ENCODE results near the gene CRB1. TPM values are rescaled to one million over a fixed set of nuclear protein-coding genes. Genes with fewer than 3 reads are reported as not detected.
"Not testable (repeated sequence)": the region's sequence is repeated elsewhere in the genome, so short reads cannot be mapped to it uniquely, and the experiment has no call there.

Gene CRB1
- total RNA-seq, 1 donor from 2014 or later, result 0.16 TPM

GRCh38 chr1:197390856-197391255 lies 122.8 kb downstream of the CRB1 start:
- ATAC-seq, result no peak
- intact Hi-C loops (cut with DNase I), result no loop called here

DNA sequence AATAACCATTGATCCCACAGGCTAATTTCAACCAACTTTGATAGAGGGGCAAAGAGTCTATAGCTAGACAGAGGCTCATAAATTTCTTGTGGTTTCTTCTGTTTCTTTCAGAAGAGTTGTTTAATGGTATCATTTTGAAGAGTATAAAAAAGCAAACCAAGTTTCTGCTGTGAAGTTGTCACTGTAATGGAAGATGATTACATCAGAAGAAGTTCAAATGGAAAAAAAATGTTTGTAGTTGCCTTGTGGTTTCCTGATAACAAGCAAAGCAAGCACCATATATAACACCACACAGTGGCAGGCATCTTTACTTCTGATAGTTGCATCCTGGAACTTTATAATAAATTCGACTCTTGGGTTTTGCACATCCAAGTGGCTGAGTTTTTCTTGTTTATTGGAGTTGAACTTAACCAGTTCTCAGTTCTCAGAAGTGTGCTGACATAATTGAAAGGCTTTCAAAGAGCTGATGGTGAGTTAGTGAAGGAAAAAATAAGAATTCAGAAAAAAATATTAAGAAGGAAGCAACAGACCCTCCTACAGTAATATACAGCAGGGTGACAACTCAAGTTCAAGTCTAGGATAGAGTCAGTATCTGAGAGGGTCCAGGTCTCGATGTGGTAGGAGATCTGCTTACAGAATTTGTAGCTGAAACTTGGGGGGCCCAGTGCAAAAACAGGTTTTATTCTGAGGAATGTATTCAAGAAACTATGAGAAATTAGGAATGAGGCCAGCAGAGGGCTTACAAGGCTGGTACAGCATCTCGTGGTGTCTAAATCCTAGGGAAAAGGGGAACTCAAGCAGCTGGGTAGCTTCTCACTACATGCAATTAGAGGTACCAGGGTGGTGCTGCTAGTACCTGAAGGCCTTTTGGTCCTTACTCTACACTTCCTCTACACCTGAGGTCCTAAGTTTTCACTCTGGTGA lies 123.5 kb downstream of the CRB1 start:
- DNase-seq (ENCODE audit: missing footprints) (no peak), ATAC-seq (no peak)
- intact Hi-C loops (cut with DNase I), result no loop called here

More at GRCh38 chr1:197390856-197391255, 122.8 kb downstream of the CRB1 start:
- no peak for DNase-seq (ENCODE audit: missing footprints)

GRCh38 chr1:197392541-197392940 lies 124.5 kb downstream of the CRB1 start:
- DNase-seq (ENCODE audit: missing footprints) (no peak), ATAC-seq (no peak)
- intact Hi-C loops (cut with DNase I), result no loop called here

- ATAC-seq (no peak), DNase-seq (ENCODE audit: missing footprints) (no peak)
- intact Hi-C loops (cut with DNase I), result no loop called here
Measured at GRCh38 chr1:197393105-197393504, 125.1 kb downstream of the CRB1 start.

GRCh38 chr1:197393772-197394171 lies 125.7 kb downstream of the CRB1 start:
- intact Hi-C loops (cut with DNase I), result no loop called here
- DNase-seq (ENCODE audit: missing footprints) (no peak), ATAC-seq (no peak)

- ATAC-seq (no peak), DNase-seq (ENCODE audit: missing footprints) (no peak)
- intact Hi-C loops (cut with DNase I), result no loop called here
Measured at GRCh38 chr1:197394831-197395608, 127.0 kb downstream of the CRB1 start.

DNA sequence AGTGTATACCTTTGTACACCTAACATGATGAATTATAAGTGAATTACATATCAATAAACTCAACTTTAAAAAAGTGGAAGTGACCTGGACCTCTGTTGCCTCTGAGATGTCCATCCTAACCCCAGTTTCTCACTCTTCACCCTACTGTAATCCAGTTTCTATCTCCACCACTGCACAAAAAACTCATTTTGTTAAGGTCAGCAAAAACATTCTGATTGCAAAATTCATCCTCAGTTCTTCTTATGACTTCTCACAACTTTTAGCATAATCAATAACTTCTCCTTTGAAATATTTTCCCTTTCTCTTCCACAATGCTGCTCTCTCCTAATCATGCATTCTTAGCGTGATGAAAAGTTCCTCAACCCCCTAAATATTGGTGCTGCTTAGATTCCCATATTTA lies 129.8 kb downstream of the CRB1 start:
- DNase-seq (ENCODE audit: missing footprints), result no peak
- intact Hi-C loops (cut with DNase I), result no loop called here
- no peak for ATAC-seq

GRCh38 chr1:197399755-197400521 lies 131.9 kb downstream of the CRB1 start:
- DNase-seq (ENCODE audit: missing footprints), result no peak
- intact Hi-C loops (cut with DNase I), result no loop called here
- ATAC-seq, result no peak

- intact Hi-C loops (cut with DNase I), result no loop called here
- ATAC-seq, result no peak
- DNase-seq (ENCODE audit: missing footprints), result no peak
Measured at GRCh38 chr1:197400522-197400902, 132.5 kb downstream of the CRB1 start.

- DNase-seq (ENCODE audit: missing footprints), result no peak
- intact Hi-C loops (cut with DNase I), result no loop called here
- ATAC-seq, result no peak
Measured at GRCh38 chr1:197402189-197402588, 134.1 kb downstream of the CRB1 start.

DNA sequence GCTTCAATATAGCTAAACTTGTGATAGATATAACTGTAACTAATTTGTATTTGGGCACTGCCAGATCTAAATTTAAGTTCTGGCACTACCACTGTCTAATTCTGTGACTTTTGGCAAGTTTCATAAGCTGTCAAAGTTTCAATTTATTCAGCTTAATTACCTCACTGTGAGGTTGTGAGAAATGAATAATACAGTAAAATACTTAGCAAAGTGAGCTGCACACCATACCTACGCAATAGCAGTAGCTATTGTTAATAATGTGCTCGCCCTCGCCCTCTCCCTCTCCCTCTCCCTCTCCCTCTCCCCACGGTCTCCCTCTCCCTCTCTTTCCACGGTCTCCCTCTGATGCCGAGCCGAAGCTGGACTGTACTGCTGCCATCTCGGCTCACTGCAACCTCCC lies 136.7 kb downstream of the CRB1 start:
- intact Hi-C loops (cut with DNase I); DNase-seq (ENCODE audit: missing footprints); ATAC-seq: not testable (repeated sequence)

DNA sequence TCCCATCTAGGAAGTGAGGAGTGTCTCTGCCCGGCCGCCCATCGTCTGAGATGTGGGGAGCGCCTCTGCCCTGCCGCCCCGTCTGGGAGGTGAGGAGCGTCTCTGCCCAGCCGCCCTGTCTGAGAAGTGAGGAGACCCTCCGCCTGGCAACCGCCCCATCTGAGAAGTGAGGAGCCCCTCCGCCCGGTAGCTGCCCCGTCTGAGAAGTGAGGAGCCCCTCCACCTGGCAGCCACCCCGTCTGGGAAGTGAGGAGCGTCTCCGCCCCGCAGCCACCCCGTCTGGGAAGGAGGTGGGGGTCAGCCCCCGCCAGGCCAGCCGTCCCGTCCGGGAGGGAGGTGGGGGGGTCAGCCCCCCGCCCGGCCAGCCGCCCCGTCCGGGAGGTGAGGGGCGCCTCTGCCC lies 137.6 kb downstream of the CRB1 start:
- DNase-seq (ENCODE audit: missing footprints); ATAC-seq; intact Hi-C loops (cut with DNase I): not testable (repeated sequence)

DNA sequence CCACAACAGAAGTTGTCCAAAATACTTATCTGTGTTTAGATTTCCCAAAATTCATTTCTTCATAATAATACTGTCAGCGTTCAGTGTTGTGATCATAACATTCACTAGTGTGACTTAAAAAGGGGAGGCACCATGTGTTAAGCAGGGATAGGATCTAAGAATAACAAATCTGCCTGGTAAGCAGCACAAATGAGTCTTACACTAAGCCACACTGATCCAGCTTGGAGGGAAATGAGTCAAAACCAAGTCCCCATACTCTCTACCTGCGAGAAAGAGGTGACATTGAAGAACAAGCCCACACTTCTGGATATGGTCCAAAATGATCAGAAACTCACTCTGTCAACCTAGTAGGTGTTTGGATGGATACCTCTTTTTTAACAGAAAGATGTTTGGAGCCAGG lies 145.5 kb downstream of the CRB1 start:
- ATAC-seq (no peak), DNase-seq (ENCODE audit: missing footprints) (no peak)
- intact Hi-C loops (cut with DNase I), result no loop called here

DNA sequence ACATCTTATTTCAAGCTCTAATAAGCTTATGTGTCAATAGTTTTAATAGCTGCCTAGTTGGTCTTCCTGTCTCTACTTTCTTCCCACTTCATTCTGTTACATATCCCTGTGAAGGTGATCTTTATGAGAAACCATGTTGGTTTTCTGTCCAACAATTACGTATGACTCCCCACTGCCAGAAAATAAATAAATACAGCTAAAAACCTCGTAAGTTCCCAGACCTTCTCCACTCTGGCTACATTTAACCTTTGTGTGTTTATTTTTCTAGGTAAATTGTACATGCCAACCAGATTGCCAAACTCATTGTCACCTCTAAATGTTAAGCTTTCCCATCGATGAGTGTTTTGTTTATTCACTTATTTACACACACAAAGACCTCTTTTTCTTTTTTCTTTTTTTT lies 147.2 kb downstream of the CRB1 start:
- ATAC-seq, result no peak
- no peak for DNase-seq (ENCODE audit: missing footprints)
- intact Hi-C loops (cut with DNase I), result no loop called here

DNA sequence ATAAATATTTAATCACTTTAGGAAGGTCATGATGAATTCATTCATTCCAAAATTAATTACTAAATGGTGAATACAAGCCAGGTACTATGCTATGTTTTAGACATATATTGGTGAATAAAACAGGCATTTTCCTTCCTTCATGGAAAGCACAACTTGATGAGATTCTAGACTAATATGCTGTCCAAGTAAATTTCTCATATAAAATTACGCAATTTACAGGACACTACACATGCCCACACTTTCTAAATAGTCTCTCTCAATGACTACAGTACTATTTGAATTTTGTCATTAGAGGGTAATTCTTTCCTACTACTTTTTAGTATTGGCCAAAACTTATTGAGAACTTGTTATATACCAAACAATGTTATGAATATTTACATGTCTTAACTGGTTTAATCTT lies 150.6 kb downstream of the CRB1 start:
- intact Hi-C loops (cut with DNase I), result no loop called here
- DNase-seq (ENCODE audit: missing footprints) (no peak), ATAC-seq (no peak)

- ATAC-seq, result no peak
Measured at GRCh38 chr1:197422993-197423392, 154.9 kb downstream of the CRB1 start.

GRCh38 chr1:197424380-197424779 lies 156.3 kb downstream of the CRB1 start:
- intact Hi-C loops (cut with DNase I), result no loop called here
- ATAC-seq (no peak), DNase-seq (ENCODE audit: missing footprints) (no peak)

More at GRCh38 chr1:197422993-197423392, 154.9 kb downstream of the CRB1 start:
- intact Hi-C loops (cut with DNase I), result no loop called here
- no peak for DNase-seq (ENCODE audit: missing footprints)

DNA sequence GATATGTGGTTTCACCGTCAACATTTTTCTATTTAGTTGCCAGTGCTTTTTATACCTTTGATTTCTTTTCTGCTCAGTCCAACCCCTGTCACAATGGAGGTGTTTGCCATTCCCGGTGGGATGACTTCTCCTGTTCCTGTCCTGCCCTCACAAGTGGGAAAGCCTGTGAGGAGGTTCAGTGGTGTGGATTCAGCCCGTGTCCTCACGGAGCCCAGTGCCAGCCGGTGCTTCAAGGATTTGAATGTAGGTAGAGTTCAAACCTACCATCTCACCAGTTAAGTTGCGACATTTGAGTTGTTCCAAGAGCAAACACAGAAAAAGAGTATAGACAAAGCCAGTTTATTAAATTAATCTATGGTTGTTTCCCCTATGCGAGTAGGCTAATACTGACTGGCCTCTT lies 161.3 kb downstream of the CRB1 start:
- DNase-seq (ENCODE audit: missing footprints) (no peak), ATAC-seq (no peak)
- intact Hi-C loops (cut with DNase I), result no loop called here

DNA sequence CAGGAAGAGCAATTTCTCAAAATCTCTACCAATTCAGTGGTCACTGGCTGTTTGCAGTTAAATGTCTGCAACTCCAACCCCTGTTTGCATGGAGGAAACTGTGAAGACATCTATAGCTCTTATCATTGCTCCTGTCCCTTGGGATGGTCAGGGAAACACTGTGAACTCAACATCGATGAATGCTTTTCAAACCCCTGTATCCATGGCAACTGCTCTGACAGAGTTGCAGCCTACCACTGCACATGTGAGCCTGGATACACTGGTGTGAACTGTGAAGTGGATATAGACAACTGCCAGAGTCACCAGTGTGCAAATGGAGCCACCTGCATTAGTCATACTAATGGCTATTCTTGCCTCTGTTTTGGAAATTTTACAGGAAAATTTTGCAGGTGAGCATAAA lies 167.2 kb downstream of the CRB1 start:
- intact Hi-C loops (cut with DNase I), result no loop called here
- ATAC-seq, result no peak

More for the DNA sequence above, 167.2 kb downstream of the CRB1 start:
- DNase-seq (ENCODE audit: missing footprints), result no peak

Measured in Right ventricle myocardium inferior (tissue), 1 donor.